Osteoblast (primary cell): ENCODE measurements around the gene SUSD3. TPM values are rescaled to one million over a fixed set of nuclear protein-coding genes. Genes with fewer than 3 reads are reported as not detected.
A peak's percentile ranks its signal among the peaks of the same experiment; 100 is the strongest.

Experiments
- DNase-seq: peaks from one replicate; pipeline ENCODE4 v3.0.0; 2011; ENCODE audit warnings: low spot score, mixed read lengths; ENCODE audit not compliant: insufficient read length; ENCODE audit errors: missing footprints
- H2AFZ ChIP-seq: 2 replicates; pipeline ENCODE4 v1.6.0; 2011; ENCODE audit warnings: mild to moderate bottlenecking, low read length
- H3K27ac ChIP-seq: 2 replicates; pipeline ENCODE4 v1.5.1; 2011; ENCODE audit warnings: mild to moderate bottlenecking, low read depth, low read length, moderate library complexity
- H3K27me3 ChIP-seq: 2 replicates; pipeline ENCODE4 v1.6.0; 2012; ENCODE audit warnings: mild to moderate bottlenecking, control low read depth, inconsistent platforms, low read length, moderate library complexity; ENCODE audit not compliant: insufficient read depth
- H3K36me3 ChIP-seq: 2 replicates; pipeline ENCODE4 v1.5.1; 2011; ENCODE audit warnings: mild to moderate bottlenecking, low read length, control low read depth, moderate library complexity; ENCODE audit not compliant: insufficient read depth
- H3K4me1 ChIP-seq: 2 replicates; pipeline ENCODE4 v1.5.1; 2011; ENCODE audit warnings: mild to moderate bottlenecking, low read length, control low read depth, moderate library complexity; ENCODE audit not compliant: insufficient read depth
- H3K4me2 ChIP-seq: 2 replicates; pipeline ENCODE4 v1.6.0; 2011; ENCODE audit warnings: mild to moderate bottlenecking, low read length; ENCODE audit not compliant: insufficient read depth
- H3K4me3 ChIP-seq: fragments of 200-600 bp; sonication (generic); 3 replicates; pipeline ENCODE4 v1.5.1; 2012; ENCODE audit warnings: mild to moderate bottlenecking, low read length, inconsistent platforms; ENCODE audit not compliant: insufficient read depth
- H3K79me2 ChIP-seq: 2 replicates; pipeline ENCODE4 v1.6.0; 2012; ENCODE audit warnings: mild to moderate bottlenecking, low read length, control low read depth, inconsistent platforms; ENCODE audit not compliant: insufficient read depth
- H3K9me3 ChIP-seq: 2 replicates; pipeline ENCODE4 v1.5.1; 2011; ENCODE audit warnings: low read depth, low read length, control low read depth
- H4K20me1 ChIP-seq: 2 replicates; pipeline ENCODE4 v1.6.0; 2012; ENCODE audit warnings: mild to moderate bottlenecking, low read length, control low read depth; ENCODE audit not compliant: insufficient read depth
- CTCF ChIP-seq: IDR thresholded peaks from 2 replicates; pipeline ENCODE4 v1.5.1; 2011; ENCODE audit warnings: mild to moderate bottlenecking, low read depth, low read length, moderate library complexity; ENCODE audit errors: extremely low read depth
- total RNA-seq: library from RNA; depleted of rRNA; stranded (reverse); fragments of >200 nt; gene quantifications from 2 replicates; pipeline ENCODE4 v1.2.3, GENCODE V29; 2012

SUSD3 gene
- total RNA-seq, 1 donor, result 0.36 TPM

- Histone ChIP-seq H3K27ac (peak overlapping the region; percentile 66), H3K4me1 (peaks cover 19% of the 10 kb centered on the region), H3K4me3 (peak overlapping the region; percentile 30), H3K9me3 (no peaks in the 10 kb centered on the region), H2AFZ (peak overlapping the region; percentile 63), H4K20me1 (no peaks in the 10 kb centered on the region), H3K4me2 (peak overlapping the region; percentile 65), H3K36me3 (peaks cover 2% of the 10 kb centered on the region), H3K27me3 (no peaks in the 10 kb centered on the region), H3K79me2 (no peaks in the 10 kb centered on the region)
- DNase-seq, result no peak
- TF ChIP-seq CTCF, result no peak
These were observed 61.1 kb downstream of the SUSD3 start for GRCh38 chr9:93119703-93119952.

DNA sequence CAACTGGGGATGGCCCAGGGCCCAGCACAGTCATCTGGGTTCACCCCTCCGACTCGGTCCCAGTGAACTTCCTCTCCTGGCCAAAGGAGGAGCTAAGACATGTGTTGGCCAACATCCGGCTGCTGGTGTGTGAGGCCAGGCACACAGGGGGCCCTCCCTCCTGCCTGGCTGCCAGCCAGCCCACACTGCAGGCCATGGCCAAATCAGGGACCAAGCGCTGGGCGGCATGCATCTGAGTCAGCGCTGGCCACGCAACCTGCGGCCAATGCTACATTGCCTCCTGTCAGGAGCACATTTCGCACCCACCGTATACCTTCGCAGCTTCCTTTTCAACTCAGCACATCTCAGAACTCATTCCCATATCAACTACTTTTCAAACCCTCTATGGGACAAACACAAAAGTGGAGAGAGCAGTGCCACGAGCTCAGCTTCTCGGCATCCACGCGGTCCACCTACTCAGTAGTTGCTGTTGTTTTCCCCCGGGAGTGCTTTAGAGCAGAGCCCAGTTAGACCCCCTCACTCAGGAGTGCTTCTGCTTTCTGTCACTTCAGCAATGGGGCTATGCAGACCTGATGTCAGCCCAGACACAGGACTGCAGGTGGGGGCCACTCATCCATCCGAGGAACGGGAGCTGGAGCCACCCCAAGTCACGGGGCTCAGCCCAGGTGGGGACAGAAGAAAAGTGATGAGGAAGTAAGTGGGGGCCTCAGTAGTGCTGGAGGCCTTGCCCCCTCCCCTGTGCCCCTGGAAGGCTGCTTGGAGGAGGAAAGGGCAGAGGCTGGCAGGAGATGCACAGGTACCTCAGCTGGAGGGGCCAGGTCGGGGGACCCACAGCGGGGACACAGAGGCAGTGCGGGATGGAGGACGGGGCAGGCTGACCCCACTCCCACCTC lies 61.7 kb downstream of the SUSD3 start:
- Histone ChIP-seq H3K27me3 (no peaks in the 10 kb centered on the region), H3K4me2 (peak overlapping the region; percentile 65), H3K27ac (peak overlapping the region; percentile 66), H3K79me2 (no peaks in the 10 kb centered on the region), H3K36me3 (peaks cover 2% of the 10 kb centered on the region), H3K4me1 (peaks cover 19% of the 10 kb centered on the region), H3K4me3 (peak overlapping the region; percentile 30), H3K9me3 (no peaks in the 10 kb centered on the region), H2AFZ (peak overlapping the region; percentile 63), H4K20me1 (no peaks in the 10 kb centered on the region)
- DNase-seq, result peak; percentile 99
- TF ChIP-seq CTCF, result peak; percentile 26

- H3K36me3 ChIP-seq, result peaks cover 2% of the 10 kb centered on the region
- H2AFZ ChIP-seq, result no peak overlapping the region
- peak; percentile 79 for DNase-seq
- no peaks in the 10 kb centered on the region for H4K20me1 ChIP-seq
- H3K4me1 ChIP-seq, result peaks cover 19% of the 10 kb centered on the region
- H3K79me2 ChIP-seq, result no peaks in the 10 kb centered on the region
- no peak overlapping the region for H3K4me2 ChIP-seq
- H3K4me3 ChIP-seq, result no peak overlapping the region
- H3K9me3 ChIP-seq, result no peaks in the 10 kb centered on the region
- H3K27me3 ChIP-seq, result no peaks in the 10 kb centered on the region
- no peak for TF ChIP-seq CTCF
- no peak overlapping the region for H3K27ac ChIP-seq
These were observed 62.4 kb downstream of the SUSD3 start for GRCh38 chr9:93120846-93121315.
